Muscle of arm (tissue), 12 donors: ENCODE measurements around the gene PIH1D1. TPM values are rescaled to one million over a fixed set of nuclear protein-coding genes. Genes with fewer than 3 reads are reported as not detected.

ENCODE experiments used
- DNase-seq: peaks from one replicate; pipeline ENCODE4 v3.0.0-alpha.2; 2013
- polyA plus RNA-seq, 12 donors: library from polyadenylated mRNA; unstranded; fragments of 120-200 nt; gene quantifications; one replicate each; pipeline ENCODE4 v1.2.1, GENCODE V29; 2013; ENCODE audit not compliant: insufficient read length in 12 of 12

PIH1D1 gene
- polyA plus RNA-seq, 12 donors, result 31.0 to 56.8 (median 38.9) TPM; not detected in 1

DNA sequence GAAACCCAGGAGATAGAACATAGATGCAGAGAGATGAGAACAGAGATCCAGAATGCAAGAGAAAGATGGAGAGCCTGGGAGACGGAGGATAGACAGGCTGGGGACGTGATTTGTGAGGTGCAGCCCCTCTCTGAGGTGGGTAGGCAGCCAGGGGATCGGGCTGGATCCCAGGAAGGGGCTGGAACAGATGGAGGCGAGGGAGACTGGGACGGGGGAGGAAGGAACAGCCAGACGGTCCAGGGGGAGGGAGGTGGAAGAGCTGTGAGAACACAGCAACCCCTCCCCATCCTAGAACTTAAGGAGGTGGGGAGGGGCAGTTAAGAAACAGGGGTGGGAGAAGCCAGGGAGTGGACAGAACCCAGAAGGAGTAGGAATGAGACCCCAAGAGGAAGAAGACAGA is 13.4 kb downstream of the PIH1D1 start:
- no peak for DNase-seq

DNA sequence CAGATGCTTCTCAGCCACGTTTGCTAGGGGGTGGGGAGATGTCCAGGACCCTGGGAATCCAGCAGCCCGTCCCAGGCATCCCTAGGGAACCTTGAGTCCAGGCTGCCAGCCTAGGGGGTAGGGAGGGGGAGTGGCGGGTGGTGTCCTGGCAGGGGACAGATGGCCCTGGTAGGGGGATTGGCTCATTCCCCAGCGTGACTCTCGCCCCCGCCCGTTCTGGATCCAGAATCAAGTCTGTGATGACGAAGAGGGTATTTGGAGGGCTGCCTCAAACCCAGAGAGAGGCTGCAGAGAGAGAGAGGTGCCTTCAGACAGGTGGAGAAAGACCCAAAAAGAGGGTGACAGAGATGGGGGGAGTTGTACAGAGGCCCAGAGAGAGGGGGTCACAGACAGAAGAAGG is 14.4 kb downstream of the PIH1D1 start:
- DNase-seq, result no peak

DNA sequence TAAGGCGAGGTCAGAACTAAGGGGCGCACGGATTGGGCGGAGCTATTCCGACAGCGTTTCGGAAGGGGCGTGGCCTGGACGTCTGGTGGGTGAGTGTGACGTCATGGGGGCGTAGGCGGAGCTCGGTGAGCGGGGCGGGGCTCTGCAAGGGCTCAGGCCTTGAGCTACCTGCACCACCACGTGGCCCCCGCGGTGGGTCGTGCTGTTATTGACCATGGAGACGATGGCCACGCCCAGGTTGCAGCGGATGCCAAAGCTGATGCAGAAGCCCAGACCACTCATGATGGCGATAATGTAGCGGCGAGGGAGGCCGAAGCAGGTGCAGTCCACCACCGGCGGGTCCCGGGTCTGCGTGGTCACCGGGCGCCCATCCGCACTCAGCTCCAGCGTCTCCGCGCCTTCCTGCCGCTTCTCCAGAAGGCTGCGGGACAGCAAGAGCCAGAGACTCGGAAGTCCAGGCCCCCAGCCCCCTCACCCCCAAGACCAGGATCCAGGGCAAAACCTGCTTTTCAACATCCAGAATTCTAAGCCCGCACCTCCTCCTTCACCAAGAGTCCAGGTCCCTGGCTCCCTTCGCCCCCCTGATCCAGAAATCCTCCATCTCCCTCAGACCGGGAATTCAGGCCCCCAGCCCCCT is 15.1 kb downstream of the PIH1D1 start:
- no peak for DNase-seq

DNA sequence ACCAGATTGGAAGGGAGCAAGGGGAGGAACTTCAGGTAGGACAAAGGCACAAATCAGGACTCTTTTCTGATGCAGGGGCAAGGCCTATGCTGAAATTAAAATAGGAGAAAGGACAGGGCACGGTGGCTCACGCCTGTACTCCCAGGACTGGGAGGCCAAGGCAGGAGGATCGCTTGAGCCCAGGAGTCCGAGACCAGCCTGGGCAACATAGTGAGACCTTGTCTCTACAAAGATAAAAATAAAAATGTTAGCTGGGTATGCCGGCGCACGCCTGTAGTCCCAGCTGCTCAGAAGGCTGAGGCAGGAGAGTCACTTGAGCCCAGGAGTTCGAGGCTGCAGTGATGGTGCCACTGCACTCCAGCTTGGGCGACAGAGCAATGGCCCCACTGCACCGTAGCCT is 15.9 kb downstream of the PIH1D1 start:
- DNase-seq, result no peak

DNA sequence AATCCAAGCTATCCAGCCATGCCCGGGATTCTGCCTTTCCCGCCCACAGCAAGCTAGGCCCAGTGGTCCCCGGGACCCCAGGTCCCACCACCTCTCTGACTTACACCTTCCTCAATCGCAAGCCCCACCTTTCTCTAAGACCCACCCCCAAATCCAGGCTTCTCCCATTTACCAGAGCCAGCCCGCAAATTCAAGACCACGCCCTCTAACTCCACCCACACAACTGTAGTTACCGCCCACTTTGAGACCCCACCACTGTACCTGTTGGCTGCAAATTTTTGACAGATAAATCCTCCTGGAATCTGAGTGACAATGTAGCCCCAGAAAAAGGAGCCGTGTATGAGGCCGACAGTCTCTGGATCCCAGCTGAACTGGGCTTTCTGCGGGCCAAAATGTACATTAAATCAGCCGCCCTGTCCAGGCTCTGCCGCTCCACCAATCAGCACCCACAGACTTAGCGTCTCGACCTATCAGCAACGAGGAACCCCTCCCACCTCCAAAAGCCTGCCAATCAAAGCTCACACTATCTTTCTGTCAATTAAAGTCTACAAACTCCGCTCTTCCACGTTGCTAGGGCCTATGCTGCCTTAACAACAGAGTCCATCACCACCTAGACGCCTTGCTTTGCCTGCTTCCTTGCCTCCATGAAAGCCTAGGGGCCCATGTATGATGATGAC is 16.6 kb downstream of the PIH1D1 start:
- no peak for DNase-seq

DNA sequence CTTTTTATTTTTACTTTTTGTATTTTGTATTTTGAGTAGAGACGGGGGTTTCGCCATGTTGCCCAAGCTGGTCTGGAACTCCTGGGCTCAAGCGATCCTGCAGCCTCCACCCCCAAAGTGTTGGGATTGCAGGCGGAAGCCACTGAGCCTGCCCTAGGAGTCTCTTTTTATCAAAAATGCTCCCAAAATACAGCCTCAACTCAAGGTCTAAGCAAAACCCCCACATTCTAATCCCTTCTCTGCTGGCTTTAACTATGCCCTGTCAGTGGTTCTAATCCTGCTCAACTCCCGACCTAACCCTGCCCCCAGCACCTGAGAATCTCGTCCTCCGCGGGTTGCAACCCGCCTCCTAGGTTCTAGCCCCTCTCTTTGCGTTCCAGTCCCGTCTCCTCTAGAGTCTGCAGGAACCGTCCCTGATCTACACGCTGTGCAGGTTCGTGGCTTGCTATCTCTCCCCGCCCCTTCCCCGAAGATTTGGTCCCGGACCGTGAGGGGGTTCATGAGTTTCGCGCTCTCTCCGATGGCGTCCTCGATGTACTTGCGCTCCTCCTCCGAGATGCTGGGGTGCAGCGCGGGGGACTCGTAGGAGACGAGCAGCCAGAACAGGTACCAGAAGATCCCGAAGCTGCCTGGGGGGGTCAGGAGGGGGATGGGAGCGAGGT is 18.2 kb downstream of the PIH1D1 start:
- no peak for DNase-seq

DNA sequence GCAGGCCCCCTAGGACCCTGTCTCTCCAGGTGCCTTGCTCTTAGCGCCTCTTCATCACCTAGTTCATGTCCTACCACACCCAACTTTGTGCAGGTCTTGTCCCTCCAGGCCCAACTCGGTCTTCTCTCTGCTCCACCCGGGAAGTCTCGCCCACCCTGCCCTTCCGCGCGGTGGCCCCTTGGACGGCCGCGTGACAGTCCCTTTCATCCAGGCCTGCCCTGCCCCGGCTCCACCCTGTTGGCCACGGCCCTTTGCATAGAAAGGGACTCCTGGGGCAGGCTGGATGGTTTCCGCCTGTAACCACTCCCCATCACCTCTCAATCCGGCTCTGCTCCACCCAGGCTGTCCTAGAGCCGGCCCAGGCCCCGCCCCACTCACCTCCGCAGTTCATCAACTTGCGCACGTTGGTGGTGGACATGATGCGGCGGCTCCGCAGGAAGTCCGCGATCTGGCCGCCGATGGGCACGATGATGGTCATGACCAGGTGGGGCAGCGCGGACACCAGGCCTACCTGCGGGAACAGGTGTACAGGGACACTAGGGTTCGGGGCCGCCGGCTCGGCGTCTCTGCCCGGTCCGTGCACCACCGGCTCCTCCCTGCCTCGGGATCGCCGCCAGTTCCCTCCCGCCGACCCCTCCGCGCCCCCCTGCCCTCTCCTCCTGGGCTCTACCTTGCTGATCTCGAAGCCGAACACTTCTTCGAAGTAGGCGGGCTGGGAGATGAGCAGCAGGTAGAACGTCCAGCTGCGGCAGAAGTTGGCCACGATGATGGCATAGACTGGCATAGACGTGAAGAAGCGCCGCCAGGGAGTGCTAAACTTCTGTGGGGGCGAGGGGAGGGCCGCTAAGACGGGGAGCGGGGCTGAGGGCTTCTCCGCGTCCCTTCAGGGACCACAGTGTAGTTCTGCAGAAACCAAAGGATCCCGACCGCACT is 19.2 kb downstream of the PIH1D1 start:
- DNase-seq, result no peak

DNA sequence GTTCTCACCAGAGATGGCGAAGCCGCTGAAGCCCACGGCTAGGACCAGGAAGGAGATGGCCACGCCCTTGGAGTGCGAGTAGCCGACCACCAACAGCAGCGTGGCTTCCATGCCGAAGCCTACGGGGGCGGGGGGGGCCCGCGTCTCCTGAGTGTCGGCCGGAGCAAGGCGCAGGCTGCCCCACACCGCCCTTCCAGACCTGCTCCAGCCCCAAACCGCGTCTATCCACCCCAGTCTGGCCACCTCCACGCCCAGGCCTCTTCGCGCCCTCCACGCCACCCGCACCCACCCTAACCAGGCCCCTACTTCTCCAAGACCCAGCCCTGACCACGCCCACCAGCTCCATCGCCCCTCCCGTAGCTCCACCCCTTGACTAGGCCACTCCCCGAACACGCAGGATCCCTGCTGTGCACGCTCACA is 20.3 kb downstream of the PIH1D1 start:
- DNase-seq, result no peak

DNA sequence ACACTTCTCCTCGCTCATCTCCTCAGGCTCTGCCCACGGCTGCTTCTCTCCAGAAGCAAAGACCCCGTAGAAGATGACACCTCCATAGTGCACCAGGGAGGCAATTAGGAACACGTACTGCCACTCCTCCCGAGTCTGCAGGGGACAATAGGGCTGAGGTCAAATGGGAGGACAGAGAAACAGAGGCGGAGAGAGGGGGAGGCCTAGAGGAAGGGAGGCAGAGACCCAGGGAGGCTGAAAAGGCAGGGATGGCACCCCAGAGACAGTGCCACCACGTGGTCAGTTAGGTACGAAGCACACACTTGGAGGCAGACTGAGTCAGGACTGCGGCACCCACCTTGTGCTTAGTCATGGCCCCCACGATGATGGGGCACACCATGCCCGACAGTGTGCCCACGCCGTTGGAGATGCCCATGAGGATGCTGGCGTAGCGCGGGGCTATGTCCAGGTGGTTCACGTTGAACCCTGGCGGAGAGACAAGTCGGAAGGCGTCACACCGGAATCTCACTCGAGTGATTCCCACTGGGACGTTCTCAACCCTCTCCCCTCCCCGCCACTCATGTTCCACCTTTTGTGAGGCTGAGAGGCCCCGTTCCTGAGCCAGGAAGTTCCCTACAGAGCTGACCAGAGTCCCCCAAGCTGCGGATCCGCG is 20.8 kb downstream of the PIH1D1 start:
- no peak for DNase-seq

DNA sequence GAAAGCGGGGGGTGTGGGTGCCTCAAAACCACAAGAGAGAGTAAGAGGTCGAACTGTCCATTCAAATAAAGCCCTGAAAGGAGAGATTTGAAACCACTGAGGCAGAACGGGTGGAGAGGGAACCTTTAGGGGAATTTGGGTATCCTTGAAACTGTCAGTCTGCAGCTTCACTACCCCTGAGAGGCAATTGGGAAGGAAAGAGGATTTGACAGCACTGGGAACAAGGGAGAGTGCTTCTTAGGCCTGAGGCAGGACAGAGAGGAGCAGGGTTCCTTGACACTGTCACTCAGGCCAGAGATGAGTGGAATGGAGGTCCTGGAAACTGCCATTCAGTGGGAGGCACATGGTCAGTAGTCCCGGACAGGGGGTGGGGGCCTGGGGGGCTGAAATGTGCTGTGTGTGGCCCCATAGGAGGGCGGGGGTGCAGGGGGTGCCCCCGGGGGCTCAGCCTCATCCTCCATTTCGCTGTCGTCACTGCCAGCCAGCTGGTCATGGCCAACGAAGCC is 21.4 kb downstream of the PIH1D1 start:
- DNase-seq, result no peak

DNA sequence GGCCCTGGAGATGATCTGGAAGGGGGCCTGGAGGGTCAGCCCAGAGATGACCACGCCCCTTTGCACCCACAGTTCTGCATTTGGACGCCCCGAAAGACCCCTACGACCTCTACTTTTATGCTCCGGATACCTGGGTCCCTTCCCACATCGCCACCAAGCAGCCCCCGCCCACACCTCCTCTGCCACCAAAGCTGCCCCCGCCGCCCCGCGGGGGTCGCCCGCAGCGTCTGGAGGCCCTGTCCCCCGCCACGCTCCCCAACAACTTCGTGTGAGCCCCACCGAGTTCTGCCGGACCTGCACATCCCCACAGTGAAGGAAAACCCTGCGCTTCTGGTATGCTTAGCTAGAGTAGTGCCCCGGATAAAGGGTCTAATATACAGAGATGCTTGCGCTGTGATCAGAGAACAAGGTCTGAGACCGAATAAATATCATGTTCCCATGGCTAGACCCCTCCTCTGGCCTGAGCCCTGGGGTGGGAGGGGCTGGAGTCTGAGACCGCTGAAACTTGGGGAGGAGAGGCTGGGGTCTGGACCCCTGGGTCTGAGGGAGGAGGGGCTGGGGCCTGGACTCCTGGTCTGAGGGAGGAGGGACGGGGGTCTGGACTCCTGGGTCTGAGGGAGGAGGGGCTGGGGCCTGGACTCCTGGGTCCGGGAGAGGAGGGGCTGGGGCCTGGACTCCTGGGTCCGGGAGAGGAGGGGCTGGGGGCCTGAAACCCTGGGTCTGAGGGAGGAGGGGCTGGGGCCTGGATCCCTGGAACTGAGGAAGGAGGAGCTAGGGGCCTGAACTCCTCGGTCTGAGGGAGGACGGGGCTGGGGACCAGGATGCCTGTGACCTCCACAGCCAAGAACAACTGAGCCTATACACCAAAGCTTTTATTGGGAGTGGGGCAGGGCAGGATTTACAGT is 22.8 kb downstream of the PIH1D1 start:
- DNase-seq, result no peak

DNA sequence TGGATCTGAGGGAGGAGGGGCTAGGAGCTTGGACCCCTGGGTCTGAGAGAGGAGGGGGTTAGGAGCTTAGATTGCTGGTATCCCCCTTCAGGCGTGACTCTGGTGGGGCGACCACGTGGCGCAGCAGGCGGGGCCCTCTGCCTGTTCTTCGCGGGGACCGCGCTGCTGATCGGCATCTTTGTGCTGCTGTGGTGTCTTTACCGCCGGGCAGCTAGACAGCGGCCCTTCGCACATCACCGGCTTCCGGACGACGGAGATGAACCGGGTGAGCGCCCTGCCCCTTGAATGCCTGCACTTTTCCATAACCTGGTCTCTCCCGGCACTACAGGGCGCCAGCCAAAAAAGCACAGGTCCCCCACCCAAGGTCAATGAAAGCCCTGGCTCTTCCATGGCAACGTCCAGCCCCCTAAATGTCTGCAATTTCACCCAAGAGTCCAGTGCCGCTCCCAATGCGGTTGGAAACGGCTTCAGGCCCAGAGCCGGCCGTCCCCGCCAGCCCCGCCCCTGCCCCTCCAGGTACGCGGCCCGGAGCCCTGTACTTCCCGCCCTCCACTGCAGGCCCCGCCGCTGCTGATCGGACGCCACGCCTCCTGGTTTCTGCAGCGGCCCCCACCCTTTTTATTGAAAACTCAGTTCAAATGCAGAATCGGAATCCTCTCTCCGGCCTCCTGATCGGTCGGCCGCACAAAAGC is 23.6 kb downstream of the PIH1D1 start:
- DNase-seq, result no peak

DNA sequence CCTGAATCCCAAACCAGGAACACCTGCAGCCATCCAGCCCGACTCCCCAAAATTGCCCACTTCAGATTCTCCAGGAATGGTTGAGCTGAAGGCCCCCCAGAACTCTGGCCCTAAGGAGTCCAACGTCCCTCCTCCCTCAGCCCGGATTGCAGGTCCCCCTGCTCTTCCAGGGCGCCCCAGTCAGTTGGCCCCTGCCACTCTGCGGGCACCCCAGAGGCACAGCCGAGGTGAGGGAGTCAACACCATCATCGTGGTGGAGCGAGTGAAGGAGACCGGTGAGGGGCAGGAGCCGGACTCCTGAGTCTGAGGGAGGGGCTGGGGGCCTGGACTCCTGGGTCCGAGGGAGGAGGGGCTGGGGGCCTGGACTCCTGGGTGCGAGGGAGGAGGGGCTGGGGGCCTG is 24.3 kb downstream of the PIH1D1 start:
- DNase-seq, result no peak

DNA sequence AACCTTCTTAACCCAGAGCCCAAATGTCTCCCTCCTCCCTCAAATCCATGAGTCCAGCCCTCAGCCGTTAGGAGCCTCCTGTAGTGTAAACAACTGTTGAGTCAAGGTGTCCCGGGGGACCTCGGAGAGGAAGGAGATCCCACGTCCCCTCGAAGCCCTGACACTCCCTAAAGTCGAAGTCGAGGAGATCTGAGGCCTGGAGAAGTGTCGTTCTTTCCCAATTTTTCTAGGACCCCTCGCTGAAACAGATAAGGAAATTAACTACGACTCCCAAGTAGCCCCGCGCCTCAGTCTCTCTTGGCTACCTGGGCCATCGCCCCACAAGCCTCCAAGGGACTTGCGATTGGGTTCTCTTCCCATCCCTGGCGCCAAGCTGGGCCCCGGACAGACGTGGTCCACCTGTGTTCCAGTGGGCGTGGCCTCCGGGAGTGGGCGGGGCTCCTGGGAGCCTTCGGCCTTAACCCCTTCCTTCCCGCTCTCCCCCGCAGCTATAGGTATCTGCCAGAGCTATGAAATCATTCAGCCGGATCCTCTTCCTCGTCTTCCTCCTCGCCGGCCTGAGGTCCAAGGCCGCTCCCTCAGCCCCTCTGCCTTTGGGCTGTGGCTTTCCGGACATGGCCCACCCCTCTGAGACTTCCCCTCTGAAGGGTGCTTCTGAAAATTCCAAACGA is 25.6 kb downstream of the PIH1D1 start:
- DNase-seq, result no peak

DNA sequence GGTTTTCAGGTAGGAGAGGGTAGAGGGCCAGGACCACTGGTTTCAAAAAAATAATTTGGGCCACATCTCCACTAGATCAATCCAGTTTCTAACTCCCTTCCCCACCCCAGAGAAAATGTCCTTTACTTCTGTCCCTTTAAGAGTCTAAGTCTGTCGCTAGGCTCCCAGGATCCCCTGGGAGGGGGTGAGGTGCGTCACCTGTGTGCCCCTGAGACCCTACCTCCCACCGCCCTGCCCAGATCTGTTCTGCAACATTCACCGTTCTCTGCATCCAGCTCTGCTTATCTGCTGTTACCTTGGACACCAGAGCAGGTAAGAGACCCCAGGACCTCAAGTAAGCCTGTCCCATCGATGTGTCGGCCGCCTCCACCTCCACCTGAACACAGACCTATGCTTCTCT is 26.4 kb downstream of the PIH1D1 start, which contains the start of gene GFY:
Gene GFY (plus strand): TSS at position 211 of the 400 bp plus-strand sequence. CDS start 1,043 bp downstream, outside the sequence.
- DNase-seq, result no peak

DNA sequence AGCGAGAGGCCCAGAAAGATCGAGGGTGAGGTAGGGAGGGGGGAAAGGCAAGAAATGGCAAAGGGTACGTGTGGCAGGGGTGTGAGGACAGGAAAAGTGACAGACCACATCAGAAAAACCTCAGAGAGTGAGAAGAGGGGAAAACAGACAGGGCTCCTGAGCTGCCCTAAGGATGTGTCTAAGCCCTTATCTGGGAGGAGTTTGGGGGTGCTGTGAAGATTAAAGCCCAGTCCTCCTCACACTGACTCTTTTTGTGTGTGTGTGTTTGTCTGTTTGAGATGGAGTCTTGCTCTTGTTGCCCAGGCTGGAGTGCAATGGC is 27.7 kb downstream of the PIH1D1 start:
- DNase-seq, result no peak

DNA sequence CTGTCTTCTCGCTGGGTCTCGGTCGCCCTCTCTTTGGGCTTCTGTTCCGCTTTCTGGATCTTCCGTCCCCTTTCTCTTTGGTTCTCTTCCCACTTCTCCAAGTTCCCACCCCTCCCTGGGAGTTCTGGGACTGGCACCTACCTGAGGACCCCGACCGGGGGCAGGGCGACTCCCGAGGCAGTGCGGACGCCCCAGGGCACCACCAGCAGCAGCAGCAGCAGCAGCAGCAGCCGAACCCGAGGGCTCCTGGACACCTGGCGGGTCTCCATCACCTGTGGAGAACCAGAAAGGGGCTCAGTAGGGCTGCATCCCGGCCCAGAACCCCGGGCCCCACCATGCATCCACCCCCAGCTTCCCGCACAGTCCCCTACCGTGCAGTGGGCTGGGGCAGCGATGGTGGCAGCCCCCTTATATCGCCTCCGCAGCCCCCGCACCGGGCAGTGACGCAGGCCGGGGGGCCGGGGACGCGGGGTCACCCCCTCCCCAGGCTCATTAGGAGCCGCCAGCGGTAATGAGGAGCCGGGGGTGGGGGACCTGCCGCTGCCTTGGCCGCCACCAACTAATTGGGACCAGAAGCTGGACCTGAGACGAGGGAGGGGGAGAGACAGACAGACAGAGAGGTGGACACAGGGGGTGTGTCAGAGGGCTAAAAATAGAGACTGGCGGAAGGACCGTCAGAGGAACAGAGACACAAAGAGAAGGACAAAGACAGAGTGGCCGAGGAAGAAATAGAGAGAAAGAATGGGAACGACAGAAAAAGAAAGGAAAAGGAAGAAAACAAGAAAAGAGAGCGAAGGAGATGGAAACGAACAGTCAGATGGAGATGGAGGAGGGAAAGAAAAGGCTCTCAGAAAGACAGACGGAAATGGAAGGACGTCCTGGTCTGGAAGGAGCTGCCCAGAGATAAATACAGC is 28.3 kb downstream of the PIH1D1 start, which contains the start of gene PTH2:
Gene PTH2 (minus strand): TSS at position 371 of the 914 bp plus-strand sequence. CDS start 102 bp downstream, at position 269.
- no peak for DNase-seq
